Vein endothelial cell (primary cell): ENCODE measurements around the gene CWF19L2. TPM values are rescaled to one million over a fixed set of nuclear protein-coding genes. Genes with fewer than 3 reads are reported as not detected.

ENCODE experiments used
- total RNA-seq: library from RNA; depleted of rRNA; stranded (reverse); fragments of >200 nt; gene quantifications from 2 replicates; pipeline ENCODE4 v1.2.3, GENCODE V29; 2012

Gene CWF19L2
- total RNA-seq = 10.1 and 10.4 TPM in 2 replicates

DNA sequence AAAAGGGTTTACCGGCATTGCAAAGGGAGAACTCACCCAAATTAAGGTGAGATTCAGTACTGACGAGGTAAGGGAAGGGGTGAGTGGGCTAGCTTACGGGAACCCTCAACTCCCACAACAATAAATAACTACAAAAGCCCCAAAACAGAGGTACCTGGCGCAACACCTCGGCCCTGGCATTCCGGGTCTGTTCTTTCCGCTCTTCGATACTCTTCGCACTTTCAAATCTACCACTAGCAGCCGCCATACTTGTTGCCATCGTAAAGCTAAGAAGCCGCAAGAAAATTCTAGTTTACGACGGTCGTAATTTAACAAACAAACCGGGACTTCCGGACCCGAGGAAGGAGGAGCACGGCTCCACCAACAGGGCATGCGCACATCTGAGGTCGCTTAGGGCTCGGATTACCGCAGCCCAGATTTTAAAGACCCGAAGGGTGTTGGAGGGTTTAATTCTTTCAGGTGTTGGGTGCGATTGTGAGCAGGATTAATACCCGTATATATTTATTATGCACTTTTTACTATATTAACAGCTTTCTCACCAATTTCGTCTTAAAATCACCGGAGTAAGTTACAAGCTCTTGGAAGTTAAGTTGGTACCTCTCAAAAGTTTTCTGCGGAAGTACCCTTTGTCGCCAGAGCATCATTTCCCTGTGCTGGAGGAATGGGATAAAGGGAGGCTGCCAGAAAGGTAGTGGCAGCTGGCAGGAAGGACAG, at the start of gene CWF19L2:
TSS of gene CWF19L2 (minus strand) at position 268 of the 714 bp plus-strand sequence. CDS start at position 259, 9 bp downstream.

Other genes starting within 250 kb of the CWF19L2 start
- gene ALKBH8, start 107.9 kb upstream of the CWF19L2 start, total RNA-seq = 6.5 and 8.6 TPM in 2 replicates
- 0.33 and 0.38 TPM in 2 replicates for gene ELMOD1, start 133.3 kb upstream of the CWF19L2 start, total RNA-seq